HCT116 (cell line): ENCODE data around the gene SLC16A1. TPM values are rescaled to one million over a fixed set of nuclear protein-coding genes. Genes with fewer than 3 reads are reported as not detected.

ENCODE experiments used
- ATAC-seq: fragments of 200-7000 bp; cut with Tn5 transposase; 2 replicates; pipeline ENCODE4 v1.9.1; 2020; ENCODE audit warnings: mild to moderate bottlenecking, moderate library complexity
- BruUV-seq: library from RNA; stranded (reverse); fragments of 400-500 nt; replicated peaks from 2 replicates; lab custom pipeline; 2021; lab: Mats Ljungman, UMichigan
- CTCF ChIA-PET: fragments of 300-600 bp; sonication (Branson Sonifier 250); formaldehyde crosslinking; loops from one replicate; lab custom pipeline; 2021; ENCODE audit warnings: antibody characterized with exemption; lab: Charles Lee
- POLR2A ChIA-PET: fragments of 300-600, 350-600 bp; sonication (Branson Sonifier 250); formaldehyde crosslinking; loops from one replicate; lab custom pipeline; 2021; ENCODE audit warnings: antibody characterized with exemption; lab: Charles Lee
- RAD21 ChIA-PET, 2 experiments: fragments of 300-600 bp; sonication (Branson Sonifier 250); formaldehyde crosslinking; loops; one replicate each; lab custom pipeline; 2023; ENCODE audit warnings: low total read pairs in 2 of 2; ENCODE audit not compliant: uncharacterized antibody in 2 of 2, unreplicated experiment in 2 of 2, low non-redundant PET in 1 of 2; lab: Charles Lee
- DNase-seq: peaks from one replicate; pipeline ENCODE4 v3.0.0-alpha.2; 2010; ENCODE audit warnings: low read depth, low spot score
- H2AFZ ChIP-seq: fragments of 200-600 bp; shearing (Covaris generic), sonication (generic); 2 replicates; pipeline ENCODE4 v1.6.1; 2017; ENCODE audit warnings: low read depth, mixed run types, mixed read lengths, antibody characterized with exemption, low read length; ENCODE audit not compliant: poor library complexity, severe bottlenecking
- H3K27ac ChIP-seq: 2 replicates; pipeline ENCODE4 v1.5.1; 2012; ENCODE audit warnings: low read depth, low read length
- H3K27me3 ChIP-seq: fragments of 200-600 bp; sonication (generic); 2 replicates; pipeline ENCODE4 v1.6.1; 2016; ENCODE audit warnings: mixed run types, low read length, mixed read lengths; ENCODE audit not compliant: insufficient read depth
- H3K36me3 ChIP-seq, 2 experiments: fragments of 200-500 bp in 1 of 2; fragments of 200-600 bp in 1 of 2; sonication (Bioruptor generic) in 1 of 2; sonication (generic) in 1 of 2; 2 replicates each; pipeline versions ENCODE4 v1.5.1 to v1.6.1; 2014 to 2016; ENCODE audit warnings: low read length in 2 of 2, inconsistent platforms in 1 of 2, mixed read lengths in 1 of 2, mixed run types in 1 of 2; ENCODE audit not compliant: insufficient read depth in 2 of 2, control insufficient read depth in 1 of 2
- H3K4me1 ChIP-seq, 2 experiments: fragments of 200-600 bp in 1 of 2; sonication (generic) in 1 of 2; 2 replicates each; pipeline versions ENCODE4 v1.5.1 to v1.6.1; 2012 to 2017; ENCODE audit warnings: low read length in 2 of 2, inconsistent platforms in 1 of 2, mild to moderate bottlenecking in 1 of 2, mixed read lengths in 1 of 2, mixed run types in 1 of 2, moderate library complexity in 1 of 2; ENCODE audit not compliant: insufficient read depth in 2 of 2, control insufficient read depth in 1 of 2
- H3K4me2 ChIP-seq: fragments of 200-600 bp; sonication (generic); 2 replicates; pipeline ENCODE4 v1.6.1; 2017; ENCODE audit warnings: mixed run types, low read length, mixed read lengths
- H3K4me3 ChIP-seq, 2 experiments: fragments of 200-600 bp in 1 of 2; sonication (generic) in 1 of 2; replicated peaks in 1 of 2; 2 replicates each; pipeline ENCODE4 v1.5.1; 2011 to 2016; ENCODE audit warnings: low read length in 2 of 2, control low read depth in 1 of 2, low read depth in 1 of 2, mild to moderate bottlenecking in 1 of 2, mixed read lengths in 1 of 2, mixed run types in 1 of 2
- H3K79me2 ChIP-seq: fragments of 200-600 bp; sonication (generic); 2 replicates; pipeline ENCODE4 v1.6.1; 2017; ENCODE audit warnings: mild to moderate bottlenecking, mixed run types, low read length, moderate library complexity, mixed read lengths; ENCODE audit not compliant: insufficient read depth
- H3K9ac ChIP-seq: fragments of 200-600 bp; sonication (generic); 2 replicates; pipeline ENCODE4 v1.6.1; 2016; ENCODE audit warnings: low read length, mixed read lengths
- H3K9me2 ChIP-seq: fragments of 200-600 bp; sonication (generic), shearing (Covaris generic); 2 replicates; pipeline ENCODE4 v1.6.1; 2017; ENCODE audit warnings: mixed run types, mild to moderate bottlenecking, moderate library complexity; ENCODE audit not compliant: insufficient read depth
- H3K9me3 ChIP-seq, 2 experiments: fragments of 200-500 bp in 1 of 2; fragments of 200-600 bp in 1 of 2; sonication (Bioruptor generic) in 1 of 2; sonication (generic) in 1 of 2; 2 replicates each; pipeline ENCODE4 v1.6.1; 2014 to 2017; ENCODE audit warnings: low read length in 2 of 2, mixed read lengths in 2 of 2, inconsistent platforms in 1 of 2, low read depth in 1 of 2, mild to moderate bottlenecking in 1 of 2, mixed run types in 1 of 2, moderate library complexity in 1 of 2; ENCODE audit not compliant: control insufficient read depth in 1 of 2, insufficient read depth in 1 of 2
- H4K20me1 ChIP-seq: fragments of 200-600 bp; sonication (generic), shearing (Covaris generic); 2 replicates; pipeline ENCODE4 v1.6.1; 2017; ENCODE audit warnings: mixed run types, mild to moderate bottlenecking, moderate library complexity; ENCODE audit not compliant: insufficient read depth
- ATF3 ChIP-seq: IDR thresholded peaks from 2 replicates; pipeline ENCODE4 v1.6.1; 2012
- CTCF ChIP-seq, 3 experiments: fragments of 200-600 bp in 1 of 3; sonication (generic) in 1 of 3; IDR thresholded peaks in 2 of 3; conservative IDR thresholded peaks in 1 of 3; 2 replicates each; pipeline ENCODE4 v1.5.1; 2012 to 2017; ENCODE audit warnings: low read depth in 2 of 3, low read length in 2 of 3, antibody characterized with exemption in 1 of 3, borderline replicate concordance in 1 of 3, control low read depth in 1 of 3, mild to moderate bottlenecking in 1 of 3, mixed read lengths in 1 of 3, mixed run types in 1 of 3, moderate library complexity in 1 of 3; ENCODE audit not compliant: insufficient read depth in 1 of 3
- ELF1 ChIP-seq: IDR thresholded peaks from 2 replicates; pipeline ENCODE4 v1.6.1; 2012; ENCODE audit warnings: low read depth, borderline replicate concordance
- EZH2 ChIP-seq: fragments of 200-600 bp; sonication (generic); IDR thresholded peaks from 2 replicates; pipeline ENCODE4 v1.6.1; 2017; ENCODE audit warnings: antibody characterized with exemption, mixed run types
- EZH2phosphoT487 ChIP-seq: fragments of 200-600 bp; IDR thresholded peaks from 2 replicates; pipeline ENCODE4 v1.6.1; 2018; ENCODE audit warnings: antibody characterized with exemption, borderline replicate concordance
- FOSL1 ChIP-seq: IDR thresholded peaks from 2 replicates; pipeline ENCODE4 v1.6.1; 2012; ENCODE audit warnings: low read depth
- JUND ChIP-seq: IDR thresholded peaks from 2 replicates; pipeline ENCODE4 v1.6.1; 2012
- MAX ChIP-seq: IDR thresholded peaks from 2 replicates; pipeline ENCODE4 v1.6.1; 2012
- POLR2A ChIP-seq: IDR thresholded peaks from 2 replicates; pipeline ENCODE4 v1.7.0; 2011; ENCODE audit warnings: borderline replicate concordance; ENCODE audit not compliant: insufficient read depth, insufficient read length; ENCODE audit errors: extremely low read depth
- POLR2AphosphoS5 ChIP-seq: IDR thresholded peaks from 2 replicates; pipeline ENCODE4 v1.6.1; 2011; ENCODE audit warnings: mild to moderate bottlenecking, low read depth, low read length, moderate library complexity
- RAD21 ChIP-seq: IDR thresholded peaks from 2 replicates; pipeline ENCODE4 v1.6.1; 2012; ENCODE audit warnings: low read depth, mild to moderate bottlenecking
- REST ChIP-seq: IDR thresholded peaks from 2 replicates; pipeline ENCODE4 v1.6.1; 2012; ENCODE audit warnings: low read depth
- SP1 ChIP-seq: IDR thresholded peaks from 2 replicates; pipeline ENCODE4 v1.6.1; 2012; ENCODE audit warnings: low read depth
- SRF ChIP-seq: IDR thresholded peaks from 2 replicates; pipeline ENCODE4 v1.6.1; 2012; ENCODE audit warnings: low read depth
- TCF7L2 ChIP-seq: IDR thresholded peaks from 2 replicates; pipeline ENCODE4 v1.7.0; 2011; ENCODE audit warnings: borderline replicate concordance, inconsistent platforms; ENCODE audit not compliant: insufficient read depth, insufficient read length; ENCODE audit errors: extremely low read depth
- YY1 ChIP-seq: IDR thresholded peaks from 2 replicates; pipeline ENCODE4 v1.6.1; 2011; ENCODE audit warnings: low read length, low read depth, moderate library complexity, mild to moderate bottlenecking; ENCODE audit not compliant: insufficient replicate concordance; ENCODE audit errors: extremely low read depth
- ZBTB33 ChIP-seq: IDR thresholded peaks from 2 replicates; pipeline ENCODE4 v1.6.1; 2011; ENCODE audit warnings: mild to moderate bottlenecking, low read length, moderate library complexity; ENCODE audit not compliant: insufficient replicate concordance; ENCODE audit errors: extremely low read depth
- ZFX ChIP-seq: fragments of 450-650 bp; IDR thresholded peaks from 2 replicates; pipeline ENCODE4 v1.6.1; 2017
- ZNF274 ChIP-seq: fragments of 200-500 bp; sonication (Bioruptor generic); IDR thresholded peaks from 2 replicates; pipeline ENCODE4 v1.6.1; 2014; ENCODE audit warnings: mild to moderate bottlenecking, low read depth, low read length, inconsistent platforms
- intact Hi-C: fragments of 100-400 bp; cut with micrococcal nuclease; formaldehyde crosslinking; loops from 2 replicates; pipeline ENCODE4 v1.10.0; 2022
- total RNA-seq: library from RNA; stranded (reverse); gene quantifications from one replicate; pipeline ENCODE4 v1.2.1, GENCODE V29; 2021; ENCODE audit not compliant: unreplicated experiment

SLC16A1 gene
- total RNA-seq, 1 experiment from 2014 or later, result 96.7 TPM

- H3K79me2 ChIP-seq, result peaks cover 98% of the 10 kb centered on the region
- no peak overlapping the region for H3K4me2 ChIP-seq
- H3K36me3 ChIP-seq, result peaks cover 0 to 5% of the 10 kb centered on the region in 2 experiments; a peak in 1 of 4 replicates
- ATAC-seq, result no peak
- no peaks in the 10 kb centered on the region for H3K9me3 ChIP-seq
- H3K9ac ChIP-seq, result no peak overlapping the region
- H3K27ac ChIP-seq, result no peak overlapping the region
- ChIA-PET CTCF (interaction anchor here (0.6 kb wide), 1 partner anchor 552 kb away, joined by 3 read pairs; no protein-coding TSS in a partner anchor), POLR2A (interaction anchor here (1.4 kb wide), 1 partner anchor 9 kb away, joined by 4 read pairs; the partner anchor contains the start of gene SLC16A1), RAD21 (interaction anchor here in 1 of 2 experiments (0.8 kb wide), 1 partner anchor 9 kb away, joined by 3 read pairs; no protein-coding TSS in a partner anchor)
- no peak overlapping the region for H3K4me3 ChIP-seq
- no peak for DNase-seq
- intact Hi-C loops, result no loop called here
- TF ChIP-seq ZNF274, result no peak
- TF ChIP-seq TCF7L2, result no peak
- no peak for TF ChIP-seq ZFX
- no peak for TF ChIP-seq YY1
- TF ChIP-seq ATF3, result no peak
- TF ChIP-seq ELF1, result no peak
- no peak for TF ChIP-seq SRF
- TF ChIP-seq EZH2, result no peak
- no peak for TF ChIP-seq POLR2A
- TF ChIP-seq FOSL1, result no peak
- TF ChIP-seq CTCF (IDR thresholded peaks at IDR 0.05 in 2 of 3, conservative IDR thresholded peaks at IDR 0.05 in 1 of 3; ENCODE audit: borderline replicate concordance in 1 of 3, insufficient read depth in 1 of 3, low read depth in 2 of 3, low read length in 2 of 3), result no peak
- TF ChIP-seq POLR2AphosphoS5, result no peak
- no peak for TF ChIP-seq MAX
- TF ChIP-seq RAD21, result no peak
- TF ChIP-seq EZH2phosphoT487, result no peak
- no peak for TF ChIP-seq ZBTB33
- TF ChIP-seq SP1, result no peak
- no peak for TF ChIP-seq JUND
- TF ChIP-seq REST, result no peak
- H4K20me1 ChIP-seq, result peaks cover 23% of the 10 kb centered on the region
- H3K9me2 ChIP-seq, result no peaks in the 10 kb centered on the region
- H3K4me1 ChIP-seq, result peaks cover 7 to 14% of the 10 kb centered on the region in 2 experiments
- H3K27me3 ChIP-seq, result no peaks in the 10 kb centered on the region
- H2AFZ ChIP-seq, result no peak overlapping the region
- BruUV-seq, result no TSS peak
Measured at GRCh38 chr1:112946683-112947082, 9.3 kb downstream of the SLC16A1 start.
